Measurements from ENCODE around the gene LRRFIP1.
A peak's percentile ranks its signal among the peaks of the same experiment; 100 is the strongest.

Gene LRRFIP1

DNA sequence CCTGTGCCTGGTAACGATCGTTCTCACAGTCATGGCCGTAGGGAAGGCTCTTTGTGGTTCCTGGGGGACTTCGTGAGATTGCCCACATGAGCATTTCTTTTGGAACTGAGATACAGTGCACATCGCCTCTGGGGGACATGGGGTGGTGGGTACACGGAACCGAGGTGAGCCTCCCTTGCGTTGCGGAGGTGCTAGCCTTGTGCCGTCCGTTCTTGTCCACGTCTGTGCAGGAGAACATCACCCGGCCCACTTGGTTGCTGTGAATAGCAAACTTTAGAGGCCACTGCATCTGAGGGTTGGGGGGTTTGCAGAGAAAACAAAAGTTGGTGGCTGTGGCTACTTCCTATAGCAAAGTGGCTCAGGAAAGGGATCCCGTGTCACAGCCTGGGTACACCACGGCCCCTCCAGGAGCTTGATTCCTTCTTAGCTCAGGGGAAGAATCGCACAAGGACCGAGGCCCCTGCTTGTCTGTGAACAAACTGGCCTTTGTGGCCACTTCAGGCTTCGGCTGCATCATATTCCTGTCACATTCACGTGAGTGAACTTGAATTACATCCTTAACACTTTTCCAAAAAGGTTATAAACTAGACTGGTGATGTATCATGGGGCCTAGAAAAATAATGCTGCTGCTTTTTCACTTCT is 72.6 kb downstream of the LRRFIP1 start:
- peak overlapping the region; percentile 1; the same call in 1 of the 2 replicates for H3K4me3 ChIP-seq (ENCODE audit: low read length)
- no peaks in the 10 kb centered on the region for H3K9me2 ChIP-seq (replicated peaks; ENCODE audit: insufficient read depth, low read length)
- peaks cover 90% of the 10 kb centered on the region for H3K79me2 ChIP-seq (ENCODE audit: low read length)
- no peaks in the 10 kb centered on the region for H3K36me3 ChIP-seq (replicated peaks; ENCODE audit: insufficient read depth, low read length)
- DNase-seq = no peak
- no peak for TF ChIP-seq CTCF (IDR thresholded peaks at IDR 0.05; ENCODE audit: low read length)
- TF ChIP-seq EZH2 (optimal IDR thresholded peaks at IDR 0.05; ENCODE audit: low read depth, low read length) = no peak
- TF ChIP-seq EZH2phosphoT487 (IDR thresholded peaks at IDR 0.05; ENCODE audit: low read length) = no peak
- peak overlapping the region; percentile 94 for H3K27ac ChIP-seq (ENCODE audit: low read length)
- H4K20me1 ChIP-seq (ENCODE audit: insufficient read depth, low read length) = no peaks in the 10 kb centered on the region
- H3K4me1 ChIP-seq (ENCODE audit: low read length) = peaks cover 79% of the 10 kb centered on the region
- no peaks in the 10 kb centered on the region for H3K9me3 ChIP-seq (replicated peaks; ENCODE audit: insufficient read depth, low read length)
- peak overlapping the region; percentile 84 for H3K9ac ChIP-seq (ENCODE audit: low read length)
- no peak overlapping the region for H2AFZ ChIP-seq (ENCODE audit: low read length)
- no peaks in the 10 kb centered on the region for H3K27me3 ChIP-seq (replicated peaks; ENCODE audit: insufficient read depth, low read length)
- peaks cover 73% of the 10 kb centered on the region for H3F3A ChIP-seq (ENCODE audit: insufficient read depth, low read length)
- H3K4me2 ChIP-seq (ENCODE audit: low read depth, low read length) = peak overlapping the region; percentile 63

- no peak overlapping the region for H2AFZ ChIP-seq (ENCODE audit: low read length)
- peaks cover 81% of the 10 kb centered on the region for H3K4me1 ChIP-seq (ENCODE audit: low read length)
- peak overlapping the region; percentile 1; the same call in 1 of the 2 replicates for H3K4me3 ChIP-seq (ENCODE audit: low read length)
- peak overlapping the region; percentile 94 for H3K27ac ChIP-seq (ENCODE audit: low read length)
- peak overlapping the region; percentile 63 for H3K4me2 ChIP-seq (ENCODE audit: low read depth, low read length)
- no peaks in the 10 kb centered on the region for H3K9me3 ChIP-seq (replicated peaks; ENCODE audit: insufficient read depth, low read length)
- H3F3A ChIP-seq (ENCODE audit: insufficient read depth, low read length) = peaks cover 68% of the 10 kb centered on the region
- H3K79me2 ChIP-seq (ENCODE audit: low read length) = peaks cover 90% of the 10 kb centered on the region
- peak overlapping the region; percentile 84 for H3K9ac ChIP-seq (ENCODE audit: low read length)
- H3K9me2 ChIP-seq (replicated peaks; ENCODE audit: insufficient read depth, low read length) = no peaks in the 10 kb centered on the region
- no peaks in the 10 kb centered on the region for H3K27me3 ChIP-seq (replicated peaks; ENCODE audit: insufficient read depth, low read length)
- no peak for TF ChIP-seq CTCF (IDR thresholded peaks at IDR 0.05; ENCODE audit: low read length)
- TF ChIP-seq EZH2 (optimal IDR thresholded peaks at IDR 0.05; ENCODE audit: low read depth, low read length) = no peak
- TF ChIP-seq EZH2phosphoT487 (IDR thresholded peaks at IDR 0.05; ENCODE audit: low read length) = no peak
- DNase-seq = peak; percentile 54
- H3K36me3 ChIP-seq (replicated peaks; ENCODE audit: insufficient read depth, low read length) = no peaks in the 10 kb centered on the region
- H4K20me1 ChIP-seq (ENCODE audit: insufficient read depth, low read length) = no peaks in the 10 kb centered on the region
These were observed 73.2 kb downstream of the LRRFIP1 start for GRCh38 chr2:237700512-237701032.

GRCh38 chr2:237701033-237701858 is 73.9 kb downstream of the LRRFIP1 start:
- H3K4me2 ChIP-seq (ENCODE audit: low read depth, low read length) = peak overlapping the region; percentile 63
- peaks cover 61% of the 10 kb centered on the region for H3F3A ChIP-seq (ENCODE audit: insufficient read depth, low read length)
- peak overlapping the region; percentile 94 for H3K27ac ChIP-seq (ENCODE audit: low read length)
- no peaks in the 10 kb centered on the region for H3K27me3 ChIP-seq (replicated peaks; ENCODE audit: insufficient read depth, low read length)
- peaks cover 90% of the 10 kb centered on the region for H3K79me2 ChIP-seq (ENCODE audit: low read length)
- H4K20me1 ChIP-seq (ENCODE audit: insufficient read depth, low read length) = peaks cover 5% of the 10 kb centered on the region; the same call in 1 of the 2 replicates
- H3K36me3 ChIP-seq (replicated peaks; ENCODE audit: insufficient read depth, low read length) = no peaks in the 10 kb centered on the region
- H3K9me2 ChIP-seq (replicated peaks; ENCODE audit: insufficient read depth, low read length) = no peaks in the 10 kb centered on the region
- no peaks in the 10 kb centered on the region for H3K9me3 ChIP-seq (replicated peaks; ENCODE audit: insufficient read depth, low read length)
- H3K4me3 ChIP-seq (ENCODE audit: low read length) = peak overlapping the region; percentile 23; the same call in 1 of the 2 replicates
- no peak overlapping the region for H2AFZ ChIP-seq (ENCODE audit: low read length)
- peak overlapping the region; percentile 84 for H3K9ac ChIP-seq (ENCODE audit: low read length)
- TF ChIP-seq EZH2 (optimal IDR thresholded peaks at IDR 0.05; ENCODE audit: low read depth, low read length) (no peak), EZH2phosphoT487 (IDR thresholded peaks at IDR 0.05; ENCODE audit: low read length) (no peak)
- peaks cover 75% of the 10 kb centered on the region for H3K4me1 ChIP-seq (ENCODE audit: low read length)
- no peak for DNase-seq

All from MM.1S (cell line).